K562 (cell line): ENCODE results near the gene PCK2. TPM values are rescaled to one million over a fixed set of nuclear protein-coding genes. Genes with fewer than 3 reads are reported as not detected.

Experiments used
- CBFA2T3 ChIP-seq: fragments of 450-650 bp; IDR thresholded peaks from 2 replicates; pipeline ENCODE4 v1.6.1; 2017
- CTCFL ChIP-seq: IDR thresholded peaks from 2 replicates; pipeline ENCODE4 v1.6.1; 2011; ENCODE audit warnings: borderline replicate concordance, low read depth, mild to moderate bottlenecking, moderate library complexity, low read length; ENCODE audit not compliant: insufficient read depth, poor library complexity, severe bottlenecking
- CXXC5 ChIP-seq: fragments of 250-450 bp; sonication (Bioruptor Pico); IDR thresholded peaks from 2 replicates; pipeline ENCODE4 v1.8.0; 2022; ENCODE audit warnings: inconsistent platforms, mild to moderate bottlenecking, moderate library complexity
- EHMT2 ChIP-seq: fragments of 450-650 bp; IDR thresholded peaks from 2 replicates; pipeline ENCODE4 v1.6.1; 2018; ENCODE audit warnings: antibody characterized with exemption
- EP300 ChIP-seq: IDR thresholded peaks from 2 replicates; pipeline ENCODE4 v1.6.1; 2012; ENCODE audit warnings: low read length, improper control_type of control experiment
- ETV1 ChIP-seq: fragments of 450-650 bp; conservative IDR thresholded peaks from 2 replicates; pipeline ENCODE4 v1.6.1; 2016; ENCODE audit warnings: missing genetic modification characterization, control low read depth, low read depth, missing compliant biosample characterization
- HMG20A ChIP-seq: fragments of 450-650 bp; formaldehyde crosslinking; conservative IDR thresholded peaks from 2 replicates; pipeline ENCODE4 v1.4.0; 2020; ENCODE audit warnings: mild to moderate bottlenecking, mixed read lengths
- HMG20B ChIP-seq: fragments of 250-450 bp; sonication (Bioruptor Pico); IDR thresholded peaks from 2 replicates; pipeline ENCODE4 v1.5.0; 2021; ENCODE audit warnings: mild to moderate bottlenecking
- KLF6 ChIP-seq: fragments of 250-450 bp; sonication (Bioruptor Pico); IDR thresholded peaks from 2 replicates; pipeline ENCODE4 v1.4.0; 2020; ENCODE audit warnings: mild to moderate bottlenecking, moderate library complexity, borderline replicate concordance
- NFE2 ChIP-seq: IDR thresholded peaks from 2 replicates; pipeline ENCODE4 v1.6.1; 2014; ENCODE audit warnings: antibody characterized with exemption, low read depth
- PCBP1 ChIP-seq: fragments of 200-400 bp; formaldehyde crosslinking; IDR thresholded peaks from 2 replicates; pipeline ENCODE4 v1.6.1; 2018; ENCODE audit warnings: mild to moderate bottlenecking, low read depth, low read length; ENCODE audit not compliant: poor library complexity, severe bottlenecking
- POLR2G ChIP-seq: fragments of 200-400 bp; formaldehyde crosslinking; IDR thresholded peaks from 2 replicates; pipeline ENCODE4 v1.6.1; 2017; ENCODE audit warnings: low read depth, mild to moderate bottlenecking, antibody characterized with exemption, low read length, moderate library complexity
- RREB1 ChIP-seq: fragments of 250-450 bp; sonication (Bioruptor Pico); IDR thresholded peaks from 2 replicates; pipeline ENCODE4 v1.4.0; 2020
- SAFB ChIP-seq: fragments of 200-400 bp; formaldehyde crosslinking; IDR thresholded peaks from 2 replicates; pipeline ENCODE4 v1.6.1; 2017; ENCODE audit warnings: low read depth, low read length, borderline replicate concordance
- ZFP1 ChIP-seq: fragments of 450-650 bp; formaldehyde crosslinking; IDR thresholded peaks from 2 replicates; pipeline ENCODE4 v1.4.0; 2020; ENCODE audit warnings: mild to moderate bottlenecking, mixed read lengths
- ZNF174 ChIP-seq: fragments of 250-450 bp; sonication (Bioruptor Pico); IDR thresholded peaks from 2 replicates; pipeline ENCODE4 v1.4.0; 2020; ENCODE audit warnings: mild to moderate bottlenecking
- ZNF830 ChIP-seq: fragments of 250-450 bp; sonication (Bioruptor Pico); IDR thresholded peaks from 2 replicates; pipeline ENCODE4 v1.5.0; 2021; ENCODE audit warnings: mild to moderate bottlenecking
- polyA plus RNA-seq, 8 experiments: library from polyadenylated mRNA; depleted of rRNA in 4 of 8; stranded (reverse) in 5 of 8; unstranded in 3 of 8; fragments of >200 nt; fragmentation: Nextera tagmentation in 2 of 8; fragmentation: Illumina TruSeq in 1 of 8; extraction: Ambion mirVana in 2 of 8; extraction: Trizol in 1 of 8; gene quantifications; 2 replicates each; pipeline versions ENCODE4 v1.2.1 to v1.2.3, GENCODE V29; 2011 to 2014; ENCODE audit warnings: inconsistent platforms in 1 of 8, missing spikeins in 1 of 8
- total RNA-seq, 7 experiments: library from RNA; depleted of rRNA in 6 of 7; stranded (reverse); fragments of >200 nt in 6 of 7; fragmentation: Illumina TruSeq in 2 of 7; extraction: Trizol in 2 of 7; gene quantifications; 2 replicates each; pipeline versions ENCODE4 v1.2.1 to v1.2.3, GENCODE V29; 2011 to 2021; ENCODE audit warnings: low replicate concordance in 1 of 7
- TF ChIP-seq, protein P1 (sequence below), 3 experiments: IDR thresholded peaks in 2 of 3; conservative IDR thresholded peaks in 1 of 3; 2 replicates each; pipeline ENCODE4 v1.5.1; 2011 to 2012; ENCODE audit warnings: low read length in 3 of 3, mild to moderate bottlenecking in 3 of 3, control low read depth in 2 of 3, improper control_type of control experiment in 1 of 3, inconsistent platforms in 1 of 3, low read depth in 1 of 3, mixed read lengths in 1 of 3, moderate library complexity in 1 of 3; ENCODE audit not compliant: insufficient read depth in 2 of 3

The PCK2 gene
- total and polyA plus RNA-seq, 9 of the 15 experiments (the other 6 are each of a cell fraction or from before 2014, with no cell fraction given), result 3.3 to 60.9 (median 30.4) TPM

DNA sequence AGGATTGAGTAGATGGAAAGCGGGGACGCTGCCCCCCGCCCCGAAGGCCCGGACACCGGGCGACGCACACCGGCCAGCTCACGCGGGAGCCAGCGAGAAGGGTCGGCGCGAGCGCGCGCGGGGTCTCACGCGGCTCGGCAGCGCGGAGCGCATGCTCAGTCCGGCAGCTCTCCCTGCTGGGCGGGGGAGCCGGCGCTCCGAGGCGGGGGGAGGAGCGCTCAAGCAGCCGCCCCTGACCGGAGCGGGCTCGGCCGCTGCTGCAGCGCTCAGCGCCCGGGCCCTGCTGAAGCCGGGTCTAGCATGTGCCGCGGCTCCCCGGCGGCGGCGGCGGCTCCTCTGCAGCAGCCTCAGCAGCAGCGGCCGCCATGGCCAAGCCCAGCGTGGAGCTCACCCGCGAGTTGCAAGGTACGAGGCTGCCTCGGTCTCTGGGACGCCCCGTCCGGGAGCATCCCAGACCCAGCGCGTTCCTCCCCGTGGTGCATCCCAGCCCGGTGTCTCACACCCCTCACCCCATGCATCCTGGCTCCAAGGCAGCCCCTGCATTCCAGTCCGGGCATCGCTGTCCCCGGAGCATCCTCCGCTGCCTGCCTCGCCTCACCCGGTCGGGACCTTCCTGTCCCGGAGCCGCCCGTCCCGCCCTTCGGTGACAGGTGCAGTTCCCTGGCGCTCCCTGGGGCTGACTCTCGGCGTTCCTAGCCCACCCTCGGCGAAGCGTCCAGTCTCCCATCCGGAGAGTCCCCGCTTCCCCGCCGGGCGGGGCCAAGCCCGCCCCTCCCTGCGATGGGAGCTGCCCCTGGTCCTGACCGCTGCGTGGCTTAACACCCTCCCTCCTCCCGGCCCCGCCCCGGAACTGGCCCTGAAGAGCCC, 42.1 kb upstream of the PCK2 start, which contains the start of gene CARMIL3 (continued):
- TF ChIP-seq RREB1 (CRISPR knock-in tag) (no peak), ZFP1 (CRISPR knock-in tag) (no peak), ZNF830 (no peak), CXXC5 (peak; percentile 20), SAFB (peak; percentile 88), PCBP1 (peak; percentile 47), EHMT2 (peak; percentile 89), CTCFL (no peak), HMG20B (CRISPR knock-in tag) (no peak), CBFA2T3 (no peak), ZNF174 (CRISPR knock-in tag) (no peak), KLF6 (no peak), EP300 (no peak), NFE2 (no peak), ETV1 (tag) (0 out of 2 replicates have a peak, but pooled peaks have one; percentile 62), HMG20A (no peak), POLR2G (peak; percentile 67)
- TF ChIP-seq, protein P1, sequence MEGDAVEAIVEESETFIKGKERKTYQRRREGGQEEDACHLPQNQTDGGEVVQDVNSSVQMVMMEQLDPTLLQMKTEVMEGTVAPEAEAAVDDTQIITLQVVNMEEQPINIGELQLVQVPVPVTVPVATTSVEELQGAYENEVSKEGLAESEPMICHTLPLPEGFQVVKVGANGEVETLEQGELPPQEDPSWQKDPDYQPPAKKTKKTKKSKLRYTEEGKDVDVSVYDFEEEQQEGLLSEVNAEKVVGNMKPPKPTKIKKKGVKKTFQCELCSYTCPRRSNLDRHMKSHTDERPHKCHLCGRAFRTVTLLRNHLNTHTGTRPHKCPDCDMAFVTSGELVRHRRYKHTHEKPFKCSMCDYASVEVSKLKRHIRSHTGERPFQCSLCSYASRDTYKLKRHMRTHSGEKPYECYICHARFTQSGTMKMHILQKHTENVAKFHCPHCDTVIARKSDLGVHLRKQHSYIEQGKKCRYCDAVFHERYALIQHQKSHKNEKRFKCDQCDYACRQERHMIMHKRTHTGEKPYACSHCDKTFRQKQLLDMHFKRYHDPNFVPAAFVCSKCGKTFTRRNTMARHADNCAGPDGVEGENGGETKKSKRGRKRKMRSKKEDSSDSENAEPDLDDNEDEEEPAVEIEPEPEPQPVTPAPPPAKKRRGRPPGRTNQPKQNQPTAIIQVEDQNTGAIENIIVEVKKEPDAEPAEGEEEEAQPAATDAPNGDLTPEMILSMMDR (IDR thresholded peaks at IDR 0.05 in 2 of 3, conservative IDR thresholded peaks at IDR 0.05 in 1 of 3; ENCODE audit: insufficient read depth in 2 of 3, low read depth in 1 of 3, low read length in 3 of 3), result no peak
